Fibroblast of skin of scalp (primary cell): Measurements from ENCODE around the gene CCL27.

Experiments used
- DNase-seq: peaks from one replicate; pipeline ENCODE4 v3.0.0-alpha.2; 2013

Gene CCL27

GRCh38 chr9:34624475-34625185 is 37.8 kb downstream of the CCL27 start:
- DNase-seq, result no peak

- no peak for DNase-seq
Observed at GRCh38 chr9:34623374-34624235, 38.9 kb downstream of the CCL27 start.

- DNase-seq, result peak; percentile 95
Observed at GRCh38 chr9:34620061-34620994, 42.1 kb downstream of the CCL27 start, which contains the start of gene DCTN3. Gene DCTN3 (minus strand): TSS chr9:34620495. CDS start chr9:34620464, 31 bp downstream.

- DNase-seq, result no peak
Observed at GRCh38 chr9:34615132-34615531, 47.3 kb downstream of the CCL27 start.

- DNase-seq, result peak; percentile 73
Observed at GRCh38 chr9:34612788-34613390, 49.6 kb downstream of the CCL27 start.
